Measurements from ENCODE around the gene ZIC5.
"Not testable (repeated sequence)": the region's sequence is repeated elsewhere in the genome, so short reads cannot be mapped to it uniquely, and the experiment has no call there.

Gene ZIC5

DNA sequence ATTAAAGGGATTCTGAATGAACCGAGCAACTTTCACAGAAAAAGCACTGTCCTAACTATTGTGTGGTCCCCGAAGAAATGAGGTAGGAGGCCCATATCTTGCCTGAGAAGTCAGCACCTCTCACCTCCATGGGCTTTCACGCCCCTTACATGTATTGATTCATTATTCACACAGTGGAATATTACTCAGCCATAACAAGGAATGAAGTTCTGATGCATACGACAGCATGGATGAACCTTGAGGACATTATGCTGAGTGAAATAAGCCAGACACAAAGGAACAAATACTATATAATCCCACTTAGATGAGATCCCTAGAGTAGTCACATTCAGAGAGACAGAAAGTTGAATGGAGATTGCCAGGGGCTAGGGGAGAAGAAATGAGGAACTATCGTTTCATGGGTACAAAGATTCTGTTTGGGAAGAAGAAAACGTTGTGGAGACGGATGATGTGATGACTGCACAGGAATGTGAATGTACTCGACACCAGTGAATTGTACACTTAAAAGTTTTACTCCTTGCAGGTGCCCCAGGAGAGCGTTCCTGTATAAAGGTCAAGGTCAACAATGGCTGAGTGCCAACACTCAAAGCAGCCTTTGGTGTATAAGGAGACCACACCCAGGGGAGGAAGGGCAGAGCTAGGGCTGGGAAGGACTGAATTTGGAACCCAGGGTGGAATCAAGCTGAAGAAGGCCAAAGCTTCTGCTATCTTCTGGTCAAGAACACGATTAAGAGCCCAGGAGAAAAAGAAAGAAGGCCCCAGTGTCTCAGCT, 22.5 kb downstream of the ZIC5 start:
- no peak overlapping the region for H3K27ac ChIP-seq (ENCODE audit: poor library complexity, severe bottlenecking)
- ATAC-seq (ENCODE audit: low read depth) = no peak
- H3K36me3 ChIP-seq (ENCODE audit: low read depth) = no peaks in the 10 kb centered on the region
- H3K27me3 ChIP-seq (ENCODE audit: insufficient read depth, poor library complexity, severe bottlenecking) = peaks cover 56% of the 10 kb centered on the region
- H3K4me1 ChIP-seq (ENCODE audit: insufficient read depth, poor library complexity, severe bottlenecking) = no peaks in the 10 kb centered on the region
- no peak for DNase-seq (ENCODE audit: low spot score)
- TF ChIP-seq, protein P1, sequence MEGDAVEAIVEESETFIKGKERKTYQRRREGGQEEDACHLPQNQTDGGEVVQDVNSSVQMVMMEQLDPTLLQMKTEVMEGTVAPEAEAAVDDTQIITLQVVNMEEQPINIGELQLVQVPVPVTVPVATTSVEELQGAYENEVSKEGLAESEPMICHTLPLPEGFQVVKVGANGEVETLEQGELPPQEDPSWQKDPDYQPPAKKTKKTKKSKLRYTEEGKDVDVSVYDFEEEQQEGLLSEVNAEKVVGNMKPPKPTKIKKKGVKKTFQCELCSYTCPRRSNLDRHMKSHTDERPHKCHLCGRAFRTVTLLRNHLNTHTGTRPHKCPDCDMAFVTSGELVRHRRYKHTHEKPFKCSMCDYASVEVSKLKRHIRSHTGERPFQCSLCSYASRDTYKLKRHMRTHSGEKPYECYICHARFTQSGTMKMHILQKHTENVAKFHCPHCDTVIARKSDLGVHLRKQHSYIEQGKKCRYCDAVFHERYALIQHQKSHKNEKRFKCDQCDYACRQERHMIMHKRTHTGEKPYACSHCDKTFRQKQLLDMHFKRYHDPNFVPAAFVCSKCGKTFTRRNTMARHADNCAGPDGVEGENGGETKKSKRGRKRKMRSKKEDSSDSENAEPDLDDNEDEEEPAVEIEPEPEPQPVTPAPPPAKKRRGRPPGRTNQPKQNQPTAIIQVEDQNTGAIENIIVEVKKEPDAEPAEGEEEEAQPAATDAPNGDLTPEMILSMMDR (IDR thresholded peaks at IDR 0.05; ENCODE audit: poor library complexity, severe bottlenecking) = no peak
- no peak overlapping the region for H3K4me3 ChIP-seq (ENCODE audit: severe bottlenecking)
- H3K9me3 ChIP-seq (ENCODE audit: severe bottlenecking) = no peaks in the 10 kb centered on the region

GRCh38 chr13:99948411-99948810, 23.2 kb downstream of the ZIC5 start:
- TF ChIP-seq, protein P1 (IDR thresholded peaks at IDR 0.05; ENCODE audit: poor library complexity, severe bottlenecking) = no peak
- Histone ChIP-seq H3K4me3 (ENCODE audit: severe bottlenecking) (no peak overlapping the region), H3K4me1 (ENCODE audit: insufficient read depth, poor library complexity, severe bottlenecking) (no peaks in the 10 kb centered on the region), H3K36me3 (ENCODE audit: low read depth) (no peaks in the 10 kb centered on the region), H3K27me3 (ENCODE audit: insufficient read depth, poor library complexity, severe bottlenecking) (peaks cover 49% of the 10 kb centered on the region), H3K9me3 (ENCODE audit: severe bottlenecking) (no peaks in the 10 kb centered on the region), H3K27ac (ENCODE audit: poor library complexity, severe bottlenecking) (no peak overlapping the region)
- DNase-seq (ENCODE audit: low spot score) (no peak), ATAC-seq (ENCODE audit: low read depth) (no peak)

GRCh38 chr13:99947666-99948065, 23.9 kb downstream of the ZIC5 start:
- Histone ChIP-seq H3K4me3 (ENCODE audit: severe bottlenecking) (no peak overlapping the region), H3K9me3 (ENCODE audit: severe bottlenecking) (no peaks in the 10 kb centered on the region), H3K27ac (ENCODE audit: poor library complexity, severe bottlenecking) (no peak overlapping the region), H3K4me1 (ENCODE audit: insufficient read depth, poor library complexity, severe bottlenecking) (no peaks in the 10 kb centered on the region), H3K36me3 (ENCODE audit: low read depth) (no peaks in the 10 kb centered on the region), H3K27me3 (ENCODE audit: insufficient read depth, poor library complexity, severe bottlenecking) (peaks cover 42% of the 10 kb centered on the region)
- TF ChIP-seq, protein P1 (IDR thresholded peaks at IDR 0.05; ENCODE audit: poor library complexity, severe bottlenecking) = no peak
- no peak for ATAC-seq (ENCODE audit: low read depth)
- no peak for DNase-seq (ENCODE audit: low spot score)

DNA sequence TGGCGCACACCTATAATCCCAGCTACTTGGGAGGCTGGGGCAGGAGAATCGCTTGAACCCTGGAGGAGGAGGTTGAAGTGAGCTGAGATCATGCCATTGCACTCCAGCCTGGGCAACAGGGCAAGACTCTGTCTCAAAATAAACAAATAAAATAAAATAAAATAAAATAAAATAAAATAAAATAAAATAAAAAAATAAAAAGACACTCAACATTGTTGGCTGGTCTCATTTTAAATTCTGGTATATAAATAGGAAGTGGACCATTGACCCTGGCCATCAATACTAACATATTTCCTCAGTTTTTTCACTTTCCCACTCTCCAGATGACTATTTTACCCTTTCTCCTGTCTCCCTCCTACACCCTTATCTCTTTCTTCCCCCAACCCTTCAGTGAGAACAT, 26.1 kb downstream of the ZIC5 start:
- H3K9me3 ChIP-seq (ENCODE audit: severe bottlenecking); H3K4me3 ChIP-seq (ENCODE audit: severe bottlenecking); H3K36me3 ChIP-seq (ENCODE audit: low read depth); ATAC-seq (ENCODE audit: low read depth); DNase-seq (ENCODE audit: low spot score); H3K27ac ChIP-seq (ENCODE audit: poor library complexity, severe bottlenecking); H3K4me1 ChIP-seq (ENCODE audit: insufficient read depth, poor library complexity, severe bottlenecking): not testable (repeated sequence)
- peaks cover 22% of the 10 kb centered on the region for H3K27me3 ChIP-seq (ENCODE audit: insufficient read depth, poor library complexity, severe bottlenecking)

GRCh38 chr13:99944606-99945005, 27.0 kb downstream of the ZIC5 start:
- H3K9me3 ChIP-seq (ENCODE audit: severe bottlenecking) = no peaks in the 10 kb centered on the region
- no peaks in the 10 kb centered on the region for H3K36me3 ChIP-seq (ENCODE audit: low read depth)
- H3K4me1 ChIP-seq (ENCODE audit: insufficient read depth, poor library complexity, severe bottlenecking) = no peaks in the 10 kb centered on the region
- H3K27ac ChIP-seq (ENCODE audit: poor library complexity, severe bottlenecking) = no peak overlapping the region
- peaks cover 13% of the 10 kb centered on the region for H3K27me3 ChIP-seq (ENCODE audit: insufficient read depth, poor library complexity, severe bottlenecking)
- H3K4me3 ChIP-seq (ENCODE audit: severe bottlenecking) = no peak overlapping the region
- ATAC-seq (ENCODE audit: low read depth) = no peak
- DNase-seq (ENCODE audit: low spot score) = peak; percentile 11
- TF ChIP-seq, protein P1 (IDR thresholded peaks at IDR 0.05; ENCODE audit: poor library complexity, severe bottlenecking) = no peak
